CD4-positive, alpha-beta T cell (primary cell): ENCODE data around the gene NCL. TPM values are rescaled to one million over a fixed set of nuclear protein-coding genes. Genes with fewer than 3 reads are reported as not detected.

ENCODE experiments used
- ATAC-seq: fragments of 200-7000 bp; cut with Tn5 transposase; one replicate; pipeline ENCODE4 v1.10.0; 2022; ENCODE audit warnings: mild to moderate bottlenecking; ENCODE audit not compliant: poor library complexity
- CTCF ChIA-PET: fragments of 350-600 bp; sonication (Branson Sonifier 250); formaldehyde crosslinking; loops from one replicate; lab custom pipeline; 2021; ENCODE audit warnings: antibody characterized with exemption, inconsistent platforms; lab: Charles Lee
- POLR2A ChIA-PET: fragments of 350-600 bp; sonication (Branson Sonifier 250); formaldehyde crosslinking; loops from one replicate; lab custom pipeline; 2021; ENCODE audit warnings: antibody characterized with exemption, inconsistent platforms; lab: Charles Lee
- DNase-seq, 14 experiments: peaks; one replicate each; pipeline ENCODE4 v3.0.0-alpha.2; 2013 to 2020; ENCODE audit warnings: mixed read lengths in 2 of 14
- H3K27ac ChIP-seq, 2 donors: one replicate each; pipeline versions ENCODE4 v1.5.1 to v1.7.0; 2013; ENCODE audit warnings: low read length in 2 of 2, low read depth in 1 of 2, mild to moderate bottlenecking in 1 of 2
- H3K27me3 ChIP-seq, 2 experiments: 1 replicate in 1 of 2; 2 replicates in 1 of 2; pipeline versions ENCODE4 v1.6.1 to v1.7.0; 2013; ENCODE audit warnings: low read length in 2 of 2, control low read depth in 1 of 2, mild to moderate bottlenecking in 1 of 2, moderate library complexity in 1 of 2; ENCODE audit not compliant: insufficient read depth in 2 of 2, control insufficient read depth in 1 of 2
- H3K36me3 ChIP-seq: one replicate; pipeline ENCODE4 v1.6.1; 2013; ENCODE audit warnings: low read length, control low read depth; ENCODE audit not compliant: insufficient read depth
- H3K4me1 ChIP-seq: one replicate; pipeline ENCODE4 v1.6.1; 2013; ENCODE audit warnings: low read length, control low read depth; ENCODE audit not compliant: insufficient read depth
- H3K4me3 ChIP-seq: one replicate; pipeline ENCODE4 v1.5.1; 2013; ENCODE audit warnings: mild to moderate bottlenecking, low read length, moderate library complexity
- H3K9me3 ChIP-seq, 2 experiments: 1 replicate in 1 of 2; 2 replicates in 1 of 2; pipeline versions ENCODE4 v1.6.1 to v1.7.0; 2013; ENCODE audit warnings: low read length in 2 of 2, mild to moderate bottlenecking in 2 of 2, control low read depth in 1 of 2, moderate library complexity in 1 of 2; ENCODE audit not compliant: control insufficient read depth in 1 of 2, insufficient read depth in 1 of 2
- H3K27ac Mint-ChIP-seq: one replicate; pipeline ENCODE4 v1.8.0; 2020; ENCODE audit warnings: mixed read lengths
- H3K27me3 Mint-ChIP-seq: one replicate; pipeline ENCODE4 v1.8.0; 2021; ENCODE audit warnings: mixed read lengths
- H3K36me3 Mint-ChIP-seq: one replicate; pipeline ENCODE4 v1.8.0; 2021; ENCODE audit warnings: low read depth, mixed read lengths
- H3K4me1 Mint-ChIP-seq: one replicate; pipeline ENCODE4 v1.8.0; 2021; ENCODE audit warnings: low read depth, mixed read lengths
- H3K4me3 Mint-ChIP-seq: one replicate; pipeline ENCODE4 v1.8.0; 2020; ENCODE audit warnings: mild to moderate bottlenecking, mixed read lengths
- H3K9me3 Mint-ChIP-seq: one replicate; pipeline ENCODE4 v1.8.0; 2020; ENCODE audit warnings: mixed read lengths
- CTCF ChIP-seq: fragments of 200-600 bp; IDR thresholded peaks from one replicate; pipeline ENCODE4 v1.8.0; 2022; ENCODE audit warnings: antibody characterized with exemption, mild to moderate bottlenecking
- intact Hi-C, 2 experiments: fragments of 100-400 bp; cut with DNase I in 1 of 2; cut with micrococcal nuclease in 1 of 2; formaldehyde crosslinking; loops; one replicate each; pipeline versions ENCODE4 v1.15.1 to v1.9.0; 2023 to 2025; cut with DNase I, micrococcal nuclease
- total RNA-seq, 174 experiments: library from RNA in 2 of 174; stranded (reverse) in 2 of 174; gene quantifications; one replicate each; pipeline ENCODE4 v1.2.3 and lab custom pipeline; 2021 to 2026

The NCL gene
- total RNA-seq, 2 experiments from 2014 or later = 387 to 395 TPM

- CTCF ChIA-PET = interaction anchor here (1.4 to 2.2 kb wide), 2 partner anchors 30 to 89 kb away, joined by 6 to 7 read pairs; no protein-coding TSS in a partner anchor
- no peak for TF ChIP-seq CTCF
- H3K4me3 Mint-ChIP-seq = peak overlapping the region; percentile 51
Observed at GRCh38 chr2:231512222-231512621, 47.9 kb upstream of the NCL start.

GRCh38 chr2:231503766-231504165 is 39.5 kb upstream of the NCL start:
- DNase-seq (no peak), ATAC-seq (no peak)
- Mint-ChIP-seq H3K36me3 (peaks cover 34% of the 10 kb centered on the region), H3K4me1 (no peaks in the 10 kb centered on the region), H3K27me3 (no peaks in the 10 kb centered on the region), H3K27ac (no peak overlapping the region), H3K4me3 (no peak overlapping the region), H3K9me3 (no peaks in the 10 kb centered on the region)
- no peak for TF ChIP-seq CTCF
- ChIA-PET CTCF (interaction anchor here (1.6 kb wide), 1 partner anchor 21 kb away, joined by 3 read pairs; no protein-coding TSS in a partner anchor), POLR2A (no interaction called here)
- no peaks in the 10 kb centered on the region for H3K36me3 ChIP-seq
- intact Hi-C loops = no loop called here
- no peaks in the 10 kb centered on the region for H3K4me1 ChIP-seq
- no peaks in the 10 kb centered on the region for H3K9me3 ChIP-seq
- H3K4me3 ChIP-seq = no peak overlapping the region
- H3K27ac ChIP-seq = no peak overlapping the region
- no peaks in the 10 kb centered on the region for H3K27me3 ChIP-seq

More at GRCh38 chr2:231512222-231512621, 47.9 kb upstream of the NCL start:
- intact Hi-C loops = loop anchor here in 1 of 2 experiments (2.0 to 5.0 kb wide), 2 partner anchors 29 to 150 kb away; no protein-coding TSS in a partner anchor
- peak overlapping the region; percentile 94 for H3K27ac Mint-ChIP-seq
- Histone ChIP-seq H3K4me3 (no peak overlapping the region), H3K27me3 (no peaks in the 10 kb centered on the region), H3K27ac (no peak overlapping the region), H3K36me3 (no peaks in the 10 kb centered on the region), H3K9me3 (no peaks in the 10 kb centered on the region), H3K4me1 (peaks cover 12% of the 10 kb centered on the region)
- no peak for ATAC-seq
- POLR2A ChIA-PET = interaction anchor here (1.8 kb wide), 1 partner anchor 48 kb away, joined by 9 read pairs; the partner anchor contains the start of gene NCL
- no peaks in the 10 kb centered on the region for H3K9me3 Mint-ChIP-seq
- H3K36me3 Mint-ChIP-seq = peaks cover 5% of the 10 kb centered on the region
- no peaks in the 10 kb centered on the region for H3K27me3 Mint-ChIP-seq
- DNase-seq = no peak
- H3K4me1 Mint-ChIP-seq = peaks cover 20% of the 10 kb centered on the region

DNA sequence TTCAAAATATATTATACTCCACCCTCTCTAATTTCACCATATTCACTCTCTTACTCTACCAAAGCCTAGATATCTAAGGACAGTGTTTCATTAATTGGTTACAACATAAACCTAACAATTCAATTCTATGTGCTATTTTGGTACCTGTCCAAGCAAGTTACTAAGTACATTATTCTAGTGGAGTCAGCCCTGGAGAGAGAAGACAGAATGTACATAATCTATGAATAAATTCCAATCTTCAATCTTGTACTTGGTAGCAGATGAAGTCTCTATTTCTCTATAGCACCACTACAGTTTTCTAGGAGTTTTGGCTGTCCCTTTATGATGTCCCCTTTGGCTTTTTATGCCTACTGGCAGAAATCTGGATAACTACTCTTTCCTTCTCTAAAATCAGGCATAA is 38.3 kb upstream of the NCL start:
- H3K4me1 Mint-ChIP-seq = no peaks in the 10 kb centered on the region
- ChIA-PET CTCF (interaction anchor here (1.5 kb wide), 1 partner anchor 20 kb away, joined by 3 read pairs; no protein-coding TSS in a partner anchor), POLR2A (no interaction called here)
- DNase-seq = no peak
- H3K4me3 ChIP-seq = no peak overlapping the region
- H3K27ac ChIP-seq = no peak overlapping the region
- no peak for TF ChIP-seq CTCF
- no peaks in the 10 kb centered on the region for H3K9me3 ChIP-seq
- H3K9me3 Mint-ChIP-seq = no peaks in the 10 kb centered on the region
- no peaks in the 10 kb centered on the region for H3K4me1 ChIP-seq
- no peaks in the 10 kb centered on the region for H3K36me3 ChIP-seq
- no peak overlapping the region for H3K27ac Mint-ChIP-seq
- no peaks in the 10 kb centered on the region for H3K27me3 Mint-ChIP-seq
- no peak for ATAC-seq
- H3K4me3 Mint-ChIP-seq = no peak overlapping the region
- peaks cover 33% of the 10 kb centered on the region for H3K36me3 Mint-ChIP-seq
- H3K27me3 ChIP-seq = no peaks in the 10 kb centered on the region
- intact Hi-C loops = no loop called here
